HEK293T (cell line): Measurements from ENCODE around the gene CLASRP.

Experiments
- ARNT ChIP-seq: fragments of 450-650 bp; IDR thresholded peaks from 2 replicates; pipeline ENCODE4 v1.6.1; 2017; ENCODE audit warnings: mild to moderate bottlenecking
- BHLHE40 ChIP-seq: fragments of 450-650 bp; IDR thresholded peaks from 2 replicates; pipeline ENCODE4 v1.6.1; 2016; ENCODE audit warnings: mild to moderate bottlenecking, moderate library complexity, borderline replicate concordance
- ELF4 ChIP-seq: fragments of 450-650 bp; IDR thresholded peaks from 2 replicates; pipeline ENCODE4 v1.6.1; 2017; ENCODE audit warnings: antibody characterized with exemption
- FOXA1 ChIP-seq: fragments of 450-650 bp; IDR thresholded peaks from 2 replicates; pipeline ENCODE4 v1.6.1; 2016; ENCODE audit warnings: mild to moderate bottlenecking
- FOXK2 ChIP-seq: fragments of 450-650 bp; IDR thresholded peaks from 2 replicates; pipeline ENCODE4 v1.6.1; 2016; ENCODE audit warnings: mild to moderate bottlenecking
- FOXM1 ChIP-seq: fragments of 450-650 bp; IDR thresholded peaks from 2 replicates; pipeline ENCODE4 v1.6.1; 2017; ENCODE audit warnings: mild to moderate bottlenecking, borderline replicate concordance
- HDGF ChIP-seq: fragments of 450-650 bp; IDR thresholded peaks from 2 replicates; pipeline ENCODE4 v1.6.1; 2017; ENCODE audit warnings: antibody characterized with exemption, borderline replicate concordance
- L3MBTL2 ChIP-seq: fragments of 450-650 bp; conservative IDR thresholded peaks from 2 replicates; pipeline ENCODE4 v1.6.1; 2016; ENCODE audit warnings: mild to moderate bottlenecking
- LEF1 ChIP-seq: fragments of 450-650 bp; IDR thresholded peaks from 2 replicates; pipeline ENCODE4 v1.6.1; 2017; ENCODE audit warnings: mild to moderate bottlenecking, borderline replicate concordance
- NFRKB ChIP-seq: fragments of 450-650 bp; IDR thresholded peaks from 2 replicates; pipeline ENCODE4 v1.6.1; 2016; ENCODE audit warnings: mild to moderate bottlenecking, moderate library complexity
- SP1 ChIP-seq: fragments of 450-650 bp; IDR thresholded peaks from 2 replicates; pipeline ENCODE4 v1.6.1; 2017
- SUZ12 ChIP-seq: fragments of 450-650 bp; IDR thresholded peaks from 2 replicates; pipeline ENCODE4 v1.6.1; 2016; ENCODE audit warnings: mild to moderate bottlenecking
- TARDBP ChIP-seq: fragments of 450-650 bp; IDR thresholded peaks from 2 replicates; pipeline ENCODE4 v1.6.1; 2016
- TF ChIP-seq, protein P1 (sequence below): fragments of 450-650 bp; IDR thresholded peaks from 2 replicates; pipeline ENCODE4 v1.6.1; 2016

DNA sequence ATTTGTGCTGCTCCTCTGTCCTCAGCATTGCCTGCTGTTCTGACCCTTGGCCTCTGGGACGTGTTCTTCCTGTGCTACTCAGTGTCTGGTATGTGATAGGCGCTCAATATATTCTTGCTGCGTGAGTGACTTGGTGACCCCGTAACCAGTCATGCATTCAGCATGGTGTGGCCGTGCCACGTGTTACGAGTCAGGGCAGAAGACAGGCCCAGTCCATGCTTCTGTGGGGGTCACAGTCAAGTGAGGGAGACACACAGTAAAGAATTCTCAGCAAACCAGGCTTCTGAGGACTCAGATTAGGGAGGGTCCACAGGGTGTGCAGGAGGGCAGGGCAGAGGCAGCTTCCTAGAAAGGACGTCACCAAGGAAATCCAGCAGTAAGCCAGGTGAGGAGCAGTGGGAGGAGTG is 62.0 kb downstream of the CLASRP start:
- TF ChIP-seq SP1 (no peak), SUZ12 (no peak), ARNT (no peak), BHLHE40 (no peak), L3MBTL2 (no peak), FOXK2 (no peak), FOXM1 (no peak), FOXA1 (no peak), ELF4 (no peak), NFRKB (no peak), HDGF (no peak), TARDBP (no peak), LEF1 (no peak)
- TF ChIP-seq, protein P1, sequence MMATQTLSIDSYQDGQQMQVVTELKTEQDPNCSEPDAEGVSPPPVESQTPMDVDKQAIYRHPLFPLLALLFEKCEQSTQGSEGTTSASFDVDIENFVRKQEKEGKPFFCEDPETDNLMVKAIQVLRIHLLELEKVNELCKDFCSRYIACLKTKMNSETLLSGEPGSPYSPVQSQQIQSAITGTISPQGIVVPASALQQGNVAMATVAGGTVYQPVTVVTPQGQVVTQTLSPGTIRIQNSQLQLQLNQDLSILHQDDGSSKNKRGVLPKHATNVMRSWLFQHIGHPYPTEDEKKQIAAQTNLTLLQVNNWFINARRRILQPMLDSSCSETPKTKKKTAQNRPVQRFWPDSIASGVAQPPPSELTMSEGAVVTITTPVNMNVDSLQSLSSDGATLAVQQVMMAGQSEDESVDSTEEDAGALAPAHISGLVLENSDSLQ = no peak
